Measurements from ENCODE around the gene CACNA1A. TPM values are rescaled to one million over a fixed set of nuclear protein-coding genes. Genes with fewer than 3 reads are reported as not detected.
A peak's percentile ranks its signal among the peaks of the same experiment; 100 is the strongest.

Gene CACNA1A
- total RNA-seq, 2 experiments from 2014 or later = 0.29 to 0.36 TPM

GRCh38 chr19:13240312-13241022 lies 265.8 kb downstream of the CACNA1A start:
- DNase-seq (peak; percentile 8), ATAC-seq (peak; percentile 26)
- POLR2A ChIA-PET = no interaction called here
- no peaks in the 10 kb centered on the region for H3K36me3 Mint-ChIP-seq (ENCODE audit: low read depth)
- intact Hi-C loops (cut with micrococcal nuclease) = no loop called here
- peaks cover 5% of the 10 kb centered on the region for H3K9me3 Mint-ChIP-seq
- peak overlapping the region; percentile 29 for H3K4me3 Mint-ChIP-seq
- no peak for TF ChIP-seq CTCF (IDR thresholded peaks at IDR 0.05)
- no peaks in the 10 kb centered on the region for H3K27me3 Mint-ChIP-seq
- CTCF ChIA-PET = interaction anchor here (0.8 to 1.2 kb wide), 3 partner anchors 29 to 263 kb away, joined by 3 read pairs; no protein-coding TSS in a partner anchor
- H3K4me1 Mint-ChIP-seq (ENCODE audit: low read depth) = peaks cover 18% of the 10 kb centered on the region
- H3K27ac Mint-ChIP-seq = peak overlapping the region; percentile 51

GRCh38 chr19:13238891-13239534 lies 267.3 kb downstream of the CACNA1A start:
- DNase-seq (no peak), ATAC-seq (no peak)
- no peaks in the 10 kb centered on the region for H3K27me3 Mint-ChIP-seq
- intact Hi-C loops (cut with micrococcal nuclease) = no loop called here
- peaks cover 7% of the 10 kb centered on the region for H3K9me3 Mint-ChIP-seq
- CTCF ChIA-PET = no interaction called here
- no peak for TF ChIP-seq CTCF (IDR thresholded peaks at IDR 0.05)
- no peaks in the 10 kb centered on the region for H3K36me3 Mint-ChIP-seq (ENCODE audit: low read depth)
- no peak overlapping the region for H3K4me3 Mint-ChIP-seq
- H3K4me1 Mint-ChIP-seq (ENCODE audit: low read depth) = peaks cover 30% of the 10 kb centered on the region
- POLR2A ChIA-PET = no interaction called here
- no peak overlapping the region for H3K27ac Mint-ChIP-seq

- ChIA-PET CTCF (interaction anchor here (0.9 to 1.4 kb wide), 3 partner anchors 9 to 39 kb away, joined by 3 to 6 read pairs (median 4); no protein-coding TSS in a partner anchor), POLR2A (no interaction called here)
- Mint-ChIP-seq H3K9me3 (peaks cover 7% of the 10 kb centered on the region), H3K27me3 (no peaks in the 10 kb centered on the region), H3K4me1 (ENCODE audit: low read depth) (peaks cover 13% of the 10 kb centered on the region), H3K4me3 (peak overlapping the region; percentile 40), H3K36me3 (ENCODE audit: low read depth) (no peaks in the 10 kb centered on the region), H3K27ac (peak overlapping the region; percentile 69)
- ATAC-seq (peak; percentile 98), DNase-seq (peak; percentile 87)
- intact Hi-C loops (cut with micrococcal nuclease) = no loop called here
- TF ChIP-seq CTCF (IDR thresholded peaks at IDR 0.05) = peak; percentile 91
These were observed 271.8 kb downstream of the CACNA1A start for GRCh38 chr19:13234518-13234917.

- ATAC-seq (no peak), DNase-seq (no peak)
- ChIA-PET CTCF (interaction anchor here (2.4 to 2.6 kb wide), 2 partner anchors 31 to 36 kb away, joined by 8 to 9 read pairs; no protein-coding TSS in a partner anchor), POLR2A (interaction anchor here (0.6 to 1.2 kb wide), 2 partner anchors 19 to 258 kb away, joined by 3 to 6 read pairs; no protein-coding TSS in a partner anchor)
- intact Hi-C loops (cut with micrococcal nuclease) = no loop called here
- Mint-ChIP-seq H3K27me3 (peaks cover 1% of the 10 kb centered on the region), H3K9me3 (peaks cover 7% of the 10 kb centered on the region), H3K4me1 (ENCODE audit: low read depth) (peaks cover 13% of the 10 kb centered on the region), H3K36me3 (ENCODE audit: low read depth) (no peaks in the 10 kb centered on the region), H3K4me3 (no peak overlapping the region), H3K27ac (no peak overlapping the region)
- TF ChIP-seq CTCF (IDR thresholded peaks at IDR 0.05) = no peak
These were observed 274.6 kb downstream of the CACNA1A start for GRCh38 chr19:13231663-13232062.

- peaks cover under 1% of the 10 kb centered on the region for H3K4me1 Mint-ChIP-seq (ENCODE audit: low read depth)
- DNase-seq (no peak), ATAC-seq (no peak)
- CTCF ChIA-PET = no interaction called here
- intact Hi-C loops (cut with micrococcal nuclease) = no loop called here
- H3K4me3 Mint-ChIP-seq = no peak overlapping the region
- no peaks in the 10 kb centered on the region for H3K9me3 Mint-ChIP-seq
- peaks cover 3% of the 10 kb centered on the region for H3K27me3 Mint-ChIP-seq
- no peaks in the 10 kb centered on the region for H3K36me3 Mint-ChIP-seq (ENCODE audit: low read depth)
- TF ChIP-seq CTCF (IDR thresholded peaks at IDR 0.05) = no peak
- POLR2A ChIA-PET = no interaction called here
- no peak overlapping the region for H3K27ac Mint-ChIP-seq
These were observed 277.0 kb downstream of the CACNA1A start for GRCh38 chr19:13229246-13229645.

Measured in activated CD8-positive, alpha-beta T cell treated with anti-CD3 and anti-CD28 coated beads for 36 hours (primary cell).